Uterus (tissue), 4 donors: ENCODE measurements around the gene EMP3. TPM values are rescaled to one million over a fixed set of nuclear protein-coding genes. Genes with fewer than 3 reads are reported as not detected.
"Not testable (repeated sequence)": the region's sequence is repeated elsewhere in the genome, so short reads cannot be mapped to it uniquely, and the experiment has no call there.

Source experiments
- DNase-seq, 2 donors: peaks; one replicate each; pipeline ENCODE4 v3.0.0-alpha.2; 2019 to 2020
- H3K27ac ChIP-seq, 2 donors: fragments of 200-600 bp; sonication (generic); 1 replicate in 1 of 2; 2 replicates in 1 of 2; pipeline ENCODE4 v1.5.1; 2016 to 2018
- H3K27me3 ChIP-seq, 2 donors: fragments of 200-600 bp; sonication (generic); one replicate each; pipeline ENCODE4 v1.5.1; 2018 to 2019; ENCODE audit warnings: control low read depth in 1 of 2
- H3K36me3 ChIP-seq, 2 donors: fragments of 200-600 bp; sonication (generic); one replicate each; pipeline ENCODE4 v1.5.1; 2019; ENCODE audit warnings: control low read depth in 1 of 2
- H3K4me1 ChIP-seq, 2 donors: fragments of 200-600 bp; sonication (generic); one replicate each; pipeline ENCODE4 v1.5.1; 2018 to 2019; ENCODE audit warnings: control low read depth in 1 of 2
- H3K4me3 ChIP-seq, 2 donors: fragments of 200-600 bp; sonication (generic); 1 replicate in 1 of 2; 2 replicates in 1 of 2; pipeline ENCODE4 v1.5.1; 2018 to 2019; ENCODE audit warnings: mild to moderate bottlenecking in 1 of 2
- H3K9me3 ChIP-seq, 2 donors: fragments of 200-600 bp; sonication (generic); one replicate each; pipeline ENCODE4 v1.5.1; 2019; ENCODE audit warnings: control low read depth in 1 of 2
- CTCF ChIP-seq, 4 experiments: fragments of 200-600 bp in 2 of 4; fragments of 450-650 bp in 2 of 4; sonication (generic) in 2 of 4; IDR thresholded peaks; one replicate each; pipeline ENCODE4 v1.5.1; 2016 to 2019; ENCODE audit warnings: antibody characterized with exemption in 4 of 4, mild to moderate bottlenecking in 2 of 4, moderate library complexity in 1 of 4
- POLR2A ChIP-seq, 2 donors: fragments of 450-650 bp; IDR thresholded peaks; one replicate each; pipeline ENCODE4 v1.6.1; 2016; ENCODE audit warnings: antibody characterized with exemption in 2 of 2, mild to moderate bottlenecking in 1 of 2, moderate library complexity in 1 of 2
- intact Hi-C: fragments of 100-400 bp; cut with DNase I; formaldehyde crosslinking; loops from one replicate; pipeline ENCODE4 v1.15.1; 2023; ENCODE audit warnings: low total_unique reads
- total RNA-seq, 4 donors: library from RNA; depleted of rRNA in 3 of 4; stranded (reverse); fragments of >200 nt in 3 of 4; gene quantifications; one replicate each; pipeline versions ENCODE4 v1.1.0 to v1.2.4, GENCODE V29; 2014 to 2023
- donor health status: DM: yes; HTN: yes; CAD: no.

Gene EMP3
- total RNA-seq, 4 donors from 2014 or later: 23.8 to 147 (median 45.2) TPM

- H3K4me3 ChIP-seq: no peak overlapping the region
- no peaks in the 10 kb centered on the region for H3K36me3 ChIP-seq
- intact Hi-C loops: no loop called here
- no peaks in the 10 kb centered on the region for H3K4me1 ChIP-seq
- TF ChIP-seq CTCF (IDR thresholded peaks at IDR 0.05) (no peak), POLR2A (IDR thresholded peaks at IDR 0.05) (no peak)
- DNase-seq: no peak
- no peaks in the 10 kb centered on the region for H3K27me3 ChIP-seq
- H3K9me3 ChIP-seq: no peaks in the 10 kb centered on the region
- peak overlapping the region in 1 of 2 donors; percentile 54 for H3K27ac ChIP-seq
Observed at GRCh38 chr19:48308631-48309586, 16.4 kb upstream of the EMP3 start.

GRCh38 chr19:48309731-48310130 is 15.6 kb upstream of the EMP3 start:
- H3K4me3 ChIP-seq: not testable (repeated sequence)

GRCh38 chr19:48310227-48310626 is 15.1 kb upstream of the EMP3 start:
- no peak for DNase-seq
- no peak for TF ChIP-seq CTCF (IDR thresholded peaks at IDR 0.05)
- TF ChIP-seq POLR2A (IDR thresholded peaks at IDR 0.05): no peak
- Histone ChIP-seq H3K27ac (peak overlapping the region; percentile 36 to 54), H3K27me3 (no peaks in the 10 kb centered on the region), H3K36me3 (no peaks in the 10 kb centered on the region), H3K4me3 (no peak overlapping the region), H3K9me3 (no peaks in the 10 kb centered on the region), H3K4me1 (no peaks in the 10 kb centered on the region)
- intact Hi-C loops: no loop called here

More at GRCh38 chr19:48309731-48310130, 15.6 kb upstream of the EMP3 start:
- H3K4me1 ChIP-seq, DNase-seq, intact Hi-C loops, H3K36me3 ChIP-seq, H3K9me3 ChIP-seq, H3K27me3 ChIP-seq: not testable (repeated sequence)
- H3K27ac ChIP-seq: peak overlapping the region; percentile 36 to 54

GRCh38 chr19:48311384-48311783 is 14.0 kb upstream of the EMP3 start:
- H3K9me3 ChIP-seq: no peaks in the 10 kb centered on the region
- H3K27ac ChIP-seq: no peak overlapping the region
- no peak overlapping the region for H3K4me3 ChIP-seq
- no peaks in the 10 kb centered on the region for H3K36me3 ChIP-seq
- H3K27me3 ChIP-seq: no peaks in the 10 kb centered on the region
- intact Hi-C loops: no loop called here
- no peak for DNase-seq
- H3K4me1 ChIP-seq: no peaks in the 10 kb centered on the region
- TF ChIP-seq CTCF (IDR thresholded peaks at IDR 0.05) (no peak), POLR2A (IDR thresholded peaks at IDR 0.05) (no peak)

- Histone ChIP-seq H3K4me3 (no peak overlapping the region), H3K4me1 (no peaks in the 10 kb centered on the region), H3K27me3 (no peaks in the 10 kb centered on the region), H3K9me3 (no peaks in the 10 kb centered on the region), H3K36me3 (no peaks in the 10 kb centered on the region), H3K27ac (no peak overlapping the region)
- intact Hi-C loops: no loop called here
- TF ChIP-seq POLR2A (IDR thresholded peaks at IDR 0.05) (no peak), CTCF (IDR thresholded peaks at IDR 0.05) (no peak)
- no peak for DNase-seq
Observed at GRCh38 chr19:48315712-48316111, 9.6 kb upstream of the EMP3 start.

- H3K9me3 ChIP-seq, H3K4me1 ChIP-seq, H3K4me3 ChIP-seq, H3K36me3 ChIP-seq, H3K27me3 ChIP-seq, DNase-seq, intact Hi-C loops: not testable (repeated sequence)
- H3K27ac ChIP-seq: peak overlapping the region; percentile 24 to 33
Observed at GRCh38 chr19:48317708-48317960, 7.7 kb upstream of the EMP3 start.
